COLO829 (cell line): ENCODE results near the gene TRIM14.
"Not testable (repeated sequence)": the region's sequence is repeated elsewhere in the genome, so short reads cannot be mapped to it uniquely, and the experiment has no call there.

Experiments used
- DNase-seq: peaks from one replicate; pipeline ENCODE4 v3.0.0; 2012; ENCODE audit warnings: low spot score

The TRIM14 gene

GRCh38 chr9:98142182-98142907 lies 23.3 kb upstream of the TRIM14 start:
- no peak for DNase-seq

DNA sequence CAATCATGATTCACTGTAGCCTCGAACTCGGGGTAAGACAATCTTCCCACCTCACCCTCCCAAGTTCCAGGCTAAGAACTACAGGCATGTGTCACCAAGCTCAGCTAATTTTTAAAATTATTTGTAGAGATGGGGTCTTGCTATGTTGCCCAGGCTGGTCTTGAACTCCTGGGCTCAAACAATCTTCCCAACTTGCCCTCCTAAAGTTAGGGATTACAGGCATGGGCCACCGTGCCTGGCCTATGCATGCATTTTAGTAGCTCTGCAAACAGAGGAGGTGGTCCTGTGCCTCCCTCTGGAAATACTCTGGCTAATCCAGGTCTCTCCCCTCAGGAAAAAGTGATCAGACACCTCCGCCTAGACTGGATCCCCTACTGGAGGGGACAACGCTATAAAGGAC lies 21.5 kb upstream of the TRIM14 start:
- DNase-seq: no peak

DNA sequence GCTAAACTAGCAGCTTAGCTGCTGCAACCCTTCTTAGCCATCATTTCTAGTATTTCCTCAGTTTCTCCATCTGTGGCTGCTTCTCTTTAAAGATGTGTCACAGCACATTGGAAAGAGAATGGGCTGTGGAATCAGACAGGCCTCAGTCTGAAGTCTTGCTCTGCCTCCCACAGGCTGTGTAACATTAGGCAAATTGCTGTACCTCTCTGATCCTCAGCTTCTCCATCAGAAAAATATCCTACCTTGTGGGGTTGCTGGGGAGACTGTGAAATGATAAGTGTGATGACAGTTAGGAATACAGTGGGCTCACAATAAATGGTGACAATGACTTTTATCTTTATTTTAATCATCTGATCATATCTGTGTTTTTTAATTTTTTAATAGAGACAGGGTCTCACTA lies 17.5 kb upstream of the TRIM14 start:
- no peak for DNase-seq

DNA sequence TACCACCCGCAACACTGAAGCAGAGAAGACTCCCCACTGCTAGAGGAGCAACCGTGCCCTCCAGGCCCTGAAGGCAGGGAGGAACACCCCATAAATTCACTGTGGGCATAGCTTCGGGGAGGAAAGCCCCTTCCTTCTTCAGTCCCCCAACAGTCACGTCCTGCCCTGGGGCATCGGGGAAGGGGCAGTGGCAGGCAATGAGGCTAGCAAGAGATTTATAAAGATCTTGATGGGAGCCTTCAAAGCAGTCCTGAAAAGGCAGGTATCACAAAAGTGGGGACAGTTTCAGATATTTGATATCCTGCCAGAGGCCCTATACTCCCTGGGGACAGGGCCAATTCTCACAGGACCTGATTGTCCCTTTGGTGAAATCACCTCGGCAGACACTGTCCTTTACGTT lies 16.9 kb upstream of the TRIM14 start:
- no peak for DNase-seq

DNA sequence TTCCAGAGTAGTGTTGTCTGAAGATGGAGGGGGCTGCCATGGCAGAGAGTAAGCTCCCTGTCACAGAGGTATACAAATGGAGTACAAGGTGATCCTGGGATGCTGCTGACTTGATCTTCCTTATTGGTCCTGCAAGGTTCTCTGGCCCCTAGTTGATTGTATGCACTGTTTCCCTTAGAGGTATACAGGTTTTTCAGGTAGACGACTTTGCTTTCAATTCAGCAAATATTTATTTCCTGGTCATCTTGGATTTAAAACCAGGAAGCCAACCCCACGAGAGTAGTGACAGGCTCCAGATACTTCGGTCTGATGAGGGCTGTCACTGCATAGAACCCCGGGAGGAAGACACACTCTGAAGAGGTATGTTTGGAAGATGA lies 16.5 kb upstream of the TRIM14 start:
- no peak for DNase-seq

GRCh38 chr9:98134702-98135557 lies 15.9 kb upstream of the TRIM14 start:
- DNase-seq: no peak

GRCh38 chr9:98132806-98133631 lies 14.0 kb upstream of the TRIM14 start:
- DNase-seq: no peak

GRCh38 chr9:98132158-98132557 lies 13.1 kb upstream of the TRIM14 start:
- no peak for DNase-seq

DNA sequence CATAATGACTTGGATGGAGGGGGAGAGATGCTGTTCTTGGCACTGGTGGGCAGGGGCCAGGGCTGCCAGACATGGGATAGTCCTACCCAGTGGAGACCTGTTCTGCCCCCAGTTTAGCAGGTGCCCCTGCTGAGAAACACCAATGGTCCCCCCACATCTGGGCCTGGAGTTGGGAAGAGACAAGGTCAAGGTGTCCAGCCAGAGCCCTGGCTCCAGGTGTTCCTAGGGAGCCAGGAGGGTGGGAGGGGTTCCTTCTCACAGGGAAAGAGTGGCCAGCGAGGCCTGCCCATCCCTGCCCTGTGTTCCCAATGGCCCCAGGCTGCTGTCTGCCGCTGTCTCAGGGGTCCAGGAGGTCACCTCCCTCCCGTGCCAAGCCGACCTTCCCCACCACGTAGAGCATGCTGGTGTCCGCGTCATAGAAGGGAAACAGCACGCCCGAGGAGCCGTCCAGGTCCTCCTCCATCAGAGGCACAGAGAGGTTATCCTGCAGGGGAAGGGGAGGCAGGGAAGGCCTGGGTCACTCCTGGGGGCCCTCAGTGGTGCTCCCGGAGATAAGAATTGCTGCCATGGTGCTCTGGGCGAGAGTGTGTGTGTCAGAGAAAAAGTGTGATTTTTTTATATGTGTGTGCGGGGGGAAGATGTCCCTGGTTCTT lies 11.7 kb upstream of the TRIM14 start:
- no peak for DNase-seq

DNA sequence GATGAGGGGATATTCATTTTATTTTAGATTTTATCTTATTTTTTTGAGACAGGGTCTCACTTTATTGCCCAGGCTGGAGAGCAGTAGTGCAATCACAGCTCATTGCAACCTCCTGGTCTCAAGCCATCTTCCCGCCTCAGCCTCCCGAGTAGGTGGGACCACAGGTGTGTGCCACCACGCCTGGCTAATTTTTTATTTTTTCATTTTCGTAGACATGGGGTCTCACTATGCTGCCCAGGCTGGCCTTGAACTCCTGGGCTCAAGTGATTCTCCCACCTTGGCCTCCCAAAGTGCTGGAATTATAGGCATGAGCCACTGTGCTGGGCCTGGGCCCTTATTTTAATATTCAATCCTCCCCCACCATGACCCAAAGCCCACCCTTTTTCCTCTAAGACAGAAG lies 11.0 kb upstream of the TRIM14 start:
- not testable (repeated sequence) for DNase-seq

GRCh38 chr9:98129451-98129881 lies 10.4 kb upstream of the TRIM14 start:
- no peak for DNase-seq

DNA sequence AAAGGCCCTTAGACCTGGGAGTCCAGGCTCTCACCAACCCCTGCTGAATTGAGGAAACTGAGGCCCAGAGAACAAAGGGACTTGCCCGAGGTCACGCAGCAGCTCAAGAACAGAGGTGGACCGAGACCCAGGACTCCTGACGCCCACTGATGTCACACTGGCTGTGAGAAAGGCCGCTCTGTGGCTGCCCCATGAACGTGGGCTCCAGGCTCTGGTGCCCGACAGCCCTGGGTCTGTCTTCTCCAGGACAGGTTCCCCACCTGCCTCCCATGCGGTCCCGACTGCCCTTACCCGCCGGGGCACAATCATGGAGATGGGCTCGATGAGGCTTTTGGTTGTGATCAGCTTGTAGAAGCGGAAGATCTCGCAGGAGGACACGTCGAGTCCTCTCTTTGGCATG lies 9.3 kb upstream of the TRIM14 start:
- no peak for DNase-seq

GRCh38 chr9:98127226-98127625 lies 8.2 kb upstream of the TRIM14 start:
- no peak for DNase-seq

- DNase-seq: no peak
Measured at GRCh38 chr9:98124637-98125426, 5.8 kb upstream of the TRIM14 start.

- not testable (repeated sequence) for DNase-seq
Measured at GRCh38 chr9:98124091-98124490, 5.1 kb upstream of the TRIM14 start.

DNA sequence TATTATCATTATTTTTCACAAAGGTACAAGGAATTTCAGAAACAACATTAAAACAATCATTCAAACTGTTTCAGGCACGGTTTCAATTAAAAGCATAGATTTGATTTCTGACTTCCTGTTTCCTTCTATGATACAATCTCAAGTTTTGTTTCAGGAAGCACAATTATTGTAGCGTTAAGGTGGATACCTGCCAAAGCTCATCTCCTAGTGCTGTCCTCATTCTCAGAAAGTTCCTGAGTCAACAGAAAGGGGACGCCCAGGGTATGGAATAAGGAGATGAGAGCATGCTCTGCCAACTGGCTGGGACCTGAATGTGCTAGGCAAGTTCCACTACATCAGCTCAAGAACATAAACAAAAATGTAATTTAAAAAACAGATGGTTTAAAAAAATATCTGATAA lies 2.0 kb upstream of the TRIM14 start:
- DNase-seq: no peak

GRCh38 chr9:98120476-98120875 lies 1.5 kb upstream of the TRIM14 start:
- no peak for DNase-seq

DNA sequence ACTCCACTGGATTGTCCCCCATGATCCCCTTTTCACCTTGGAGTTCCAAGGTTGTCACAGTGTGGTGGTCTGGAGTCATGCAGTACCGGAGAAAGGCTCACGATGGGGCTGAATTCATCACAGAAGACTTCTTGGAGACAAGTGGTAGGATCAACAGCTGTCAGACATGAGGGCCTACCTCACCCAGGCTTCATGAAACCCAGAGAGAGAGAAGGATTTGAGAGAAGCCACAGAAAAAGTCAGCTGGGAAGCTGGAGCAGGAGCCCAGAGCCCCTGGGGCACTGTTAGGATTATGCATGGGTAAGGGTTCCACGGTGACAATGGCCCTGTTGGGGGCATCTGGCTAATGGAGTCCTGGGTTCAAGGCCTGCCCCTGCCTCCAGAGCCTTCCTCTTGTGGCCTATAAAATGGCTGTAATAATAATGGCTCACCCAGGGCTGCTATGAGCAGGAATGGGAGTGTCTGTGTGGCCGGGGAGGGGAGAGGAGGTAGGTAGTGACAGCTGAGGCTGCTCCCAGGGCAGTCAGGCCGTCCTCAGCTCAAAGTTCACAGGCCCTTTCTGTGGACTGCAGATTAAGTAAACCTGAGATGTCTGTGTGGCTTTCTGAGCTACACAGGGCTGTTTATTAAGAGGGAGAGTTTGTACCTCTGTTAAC lies 910 bp downstream of the TRIM14 start:
- DNase-seq: no peak

DNA sequence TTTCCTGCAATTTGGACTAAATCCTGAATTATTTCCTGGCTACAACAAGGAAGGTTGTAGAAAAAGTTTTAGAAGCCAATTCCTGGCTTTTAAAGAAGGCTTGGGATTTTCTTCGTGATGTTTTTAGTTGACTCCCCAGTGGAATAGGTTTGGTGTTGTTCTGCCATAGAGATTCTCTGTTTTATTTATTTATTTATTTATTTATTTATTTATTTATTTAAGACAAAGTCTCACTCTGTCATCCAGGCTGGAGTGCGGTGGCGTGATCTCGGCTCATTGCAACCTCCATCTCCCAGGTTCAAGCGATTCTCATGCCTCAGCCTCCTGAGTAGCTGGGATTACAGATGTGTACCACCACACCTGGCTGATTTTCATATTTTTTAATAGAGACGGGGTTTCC lies 1.9 kb downstream of the TRIM14 start:
- not testable (repeated sequence) for DNase-seq

DNA sequence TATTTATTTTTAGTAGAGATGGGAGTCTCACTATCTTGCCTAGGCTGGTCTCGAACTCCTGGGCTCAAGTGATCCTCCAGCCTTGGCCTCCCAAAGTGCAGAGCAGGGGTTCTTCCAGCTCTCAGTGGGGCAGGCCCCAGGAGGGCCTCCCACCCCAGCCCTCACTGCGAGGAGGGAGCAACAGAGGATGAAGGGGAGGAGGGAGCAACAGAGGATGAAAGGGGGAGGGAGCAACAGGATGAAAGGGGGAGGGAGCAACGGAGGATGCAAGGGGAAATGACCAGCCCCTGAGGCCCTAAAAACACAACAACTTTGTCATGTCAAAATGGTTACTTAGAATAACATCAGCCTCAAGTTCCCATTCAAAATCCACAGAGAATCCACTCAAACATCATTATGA lies 10.0 kb downstream of the TRIM14 start:
- no peak for DNase-seq

GRCh38 chr9:98108531-98109031 lies 10.4 kb downstream of the TRIM14 start:
- DNase-seq: no peak
